ENCODE results near the gene UPB1.

Gene UPB1

GRCh38 chr22:24571266-24571665 is 76.1 kb downstream of the UPB1 start:
- no peak for DNase-seq

GRCh38 chr22:24576778-24577177 is 81.6 kb downstream of the UPB1 start:
- no peak for DNase-seq

All from activated CD4-positive, CD25-positive, alpha-beta regulatory T cell (primary cell).